Left cardiac atrium (tissue), 4 donors: Measurements from ENCODE around the gene ELOVL5. TPM values are rescaled to one million over a fixed set of nuclear protein-coding genes. Genes with fewer than 3 reads are reported as not detected.
A peak's percentile ranks its signal among the peaks of the same experiment; 100 is the strongest.
"Not testable (repeated sequence)": the region's sequence is repeated elsewhere in the genome, so short reads cannot be mapped to it uniquely, and the experiment has no call there.

Source experiments
- ATAC-seq, 2 donors: fragments of 200-7000 bp; cut with Tn5 transposase; one replicate each; pipeline ENCODE4 v1.9.1; 2020; ENCODE audit warnings: mild to moderate bottlenecking in 2 of 2, moderate library complexity in 2 of 2
- DNase-seq: peaks from one replicate; pipeline ENCODE4 v3.0.0-alpha.2; 2020
- intact Hi-C, 2 donors: fragments of 100-400 bp; cut with DNase I; formaldehyde crosslinking; loops; one replicate each; pipeline versions ENCODE4 v1.14.1 to v1.15.1; 2022 to 2023
- total RNA-seq, 2 donors: library from RNA; stranded (reverse); fragmentation: NEBNext Ultra II Directional; extraction: Animal tissue kit (Norgen Biotek cat#: 25700); gene quantifications; one replicate each; pipeline ENCODE4 v1.2.1, GENCODE V29; 2021
- donor health status: DM: no; HTN: yes; CAD: no.
- donor health status: DM: no; HTN: yes; CAD: no; lungs with severe emphysema.
- donor health status: DM: yes; HTN: yes; CAD: no.
- donor health status: Dilated cardiomyopathy.

The ELOVL5 gene
- total RNA-seq, 2 donors from 2014 or later: 66.6 to 106 TPM

- DNase-seq (no peak), ATAC-seq (no peak)
- intact Hi-C loops: no loop called here
Measured at GRCh38 chr6:53336070-53336469, 12.7 kb downstream of the ELOVL5 start.

- ATAC-seq (peak; percentile 22 to 71), DNase-seq (peak; percentile 27)
- intact Hi-C loops: no loop called here
Measured at GRCh38 chr6:53335224-53335994, 13.3 kb downstream of the ELOVL5 start.

GRCh38 chr6:53333439-53334408 lies 15.0 kb downstream of the ELOVL5 start:
- ATAC-seq (no peak), DNase-seq (no peak)
- intact Hi-C loops: no loop called here

- intact Hi-C loops: no loop called here
- no peak for ATAC-seq
- no peak for DNase-seq
Measured at GRCh38 chr6:53331678-53332077, 17.1 kb downstream of the ELOVL5 start.

DNA sequence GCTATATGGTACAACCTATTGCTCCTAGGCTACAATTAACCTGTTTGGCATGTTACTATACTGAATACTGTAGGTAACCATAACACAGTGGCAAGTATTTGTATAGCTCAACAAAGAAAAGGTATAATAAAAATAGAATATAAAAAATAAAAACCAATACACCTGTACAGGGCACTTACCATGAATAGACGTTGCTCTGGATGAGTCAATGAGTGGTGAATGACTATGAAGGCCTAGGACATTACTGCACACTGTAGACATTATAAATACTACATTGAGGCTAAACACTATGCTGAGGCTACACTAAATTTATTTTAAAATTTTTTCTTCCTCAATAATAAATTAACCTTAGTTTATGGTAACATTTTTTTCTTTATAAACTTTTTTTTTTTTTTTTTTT lies 18.6 kb downstream of the ELOVL5 start:
- DNase-seq: no peak
- no peak for ATAC-seq
- intact Hi-C loops: no loop called here

DNA sequence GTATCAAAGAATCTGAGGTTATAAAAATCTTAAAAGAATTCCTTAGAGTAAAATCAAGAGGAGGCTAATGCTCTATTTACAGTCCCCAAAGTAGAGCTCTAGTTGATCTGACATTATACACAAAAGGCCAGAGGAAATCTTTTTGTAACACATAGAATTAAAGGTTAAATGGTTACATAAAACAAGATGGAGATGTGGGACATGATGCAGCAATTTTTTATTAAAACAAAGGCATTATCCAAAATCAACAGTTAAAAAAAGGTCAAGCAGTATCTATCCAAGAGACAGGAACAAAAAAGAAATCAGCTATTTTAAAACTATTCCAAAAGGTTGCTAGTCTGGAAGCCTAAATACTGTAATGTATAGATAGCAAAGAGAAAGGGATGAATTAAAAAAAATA lies 20.4 kb downstream of the ELOVL5 start:
- DNase-seq (no peak), ATAC-seq (no peak)
- intact Hi-C loops: no loop called here

DNA sequence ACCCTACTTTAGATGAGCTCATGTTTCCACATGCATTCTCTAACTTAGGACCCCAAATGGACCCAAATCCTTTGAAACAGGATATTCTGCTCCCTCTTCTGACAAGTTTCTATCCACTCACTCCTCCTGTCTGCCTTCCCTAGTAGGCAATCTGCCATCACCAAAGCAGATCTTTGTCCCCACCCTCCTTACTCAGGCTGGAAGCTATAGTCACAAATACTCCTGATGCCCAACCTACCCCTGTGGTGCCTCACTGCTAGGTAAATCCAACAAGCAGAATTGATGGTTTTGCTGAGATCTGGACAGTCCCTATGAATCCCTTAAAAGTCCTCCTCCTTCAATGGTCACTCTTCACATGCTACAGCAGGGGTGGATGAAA lies 21.7 kb downstream of the ELOVL5 start:
- ATAC-seq (peak; percentile 16 to 33), DNase-seq (no peak)
- intact Hi-C loops: no loop called here

DNA sequence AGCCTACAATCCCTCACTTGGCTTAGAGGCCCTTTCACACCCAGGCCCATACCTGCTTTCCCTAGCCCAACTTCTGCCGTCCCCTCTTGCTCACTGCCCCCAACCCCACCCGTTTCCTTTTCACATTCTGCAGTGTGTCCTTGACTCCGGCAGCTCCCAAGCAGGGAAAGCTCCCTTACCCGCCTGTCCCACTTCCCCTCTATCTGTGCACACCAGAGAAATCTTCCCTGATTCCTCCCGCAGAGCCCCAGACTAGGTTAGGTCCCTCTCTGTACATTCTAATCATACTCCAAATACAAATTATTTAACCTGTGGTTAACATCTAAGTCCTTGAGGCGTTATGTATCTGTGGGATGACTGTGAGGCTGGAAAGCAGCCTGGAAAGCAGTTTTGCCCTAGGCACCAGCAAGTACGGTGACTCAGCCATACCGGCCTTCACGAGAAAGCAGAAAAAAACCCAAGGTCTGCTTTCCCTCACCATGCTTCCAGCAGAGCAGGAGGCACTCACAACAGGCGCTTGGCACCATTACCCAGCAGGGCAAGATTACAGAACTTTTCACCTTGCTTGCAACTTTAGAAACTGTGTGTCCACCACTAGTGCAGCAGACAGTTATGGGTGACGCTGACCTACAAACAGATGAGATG lies 22.3 kb downstream of the ELOVL5 start:
- intact Hi-C loops: no loop called here
- peak; percentile 65 for DNase-seq
- peak; percentile 76 to 95 for ATAC-seq

DNA sequence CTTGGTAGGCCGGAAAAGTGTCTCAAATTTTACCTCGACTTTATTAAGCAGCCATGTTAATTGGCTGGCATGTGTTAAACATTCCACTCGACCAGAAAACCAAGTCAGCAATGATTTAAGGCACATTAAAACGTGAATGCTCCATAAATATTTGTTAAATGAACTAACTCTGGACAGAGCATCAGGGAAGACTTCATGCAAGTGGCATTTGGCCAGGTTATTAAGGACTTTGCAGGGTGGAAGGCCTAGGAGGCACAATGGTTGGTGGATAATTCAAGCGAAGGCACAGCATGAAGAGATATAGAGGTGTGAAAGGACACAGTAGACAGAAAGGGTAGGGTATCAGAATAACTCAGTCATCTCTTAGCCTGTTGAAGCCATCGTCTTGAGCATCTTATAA lies 23.0 kb downstream of the ELOVL5 start:
- DNase-seq (no peak), ATAC-seq (peak; percentile 28 to 71)
- intact Hi-C loops: no loop called here

DNA sequence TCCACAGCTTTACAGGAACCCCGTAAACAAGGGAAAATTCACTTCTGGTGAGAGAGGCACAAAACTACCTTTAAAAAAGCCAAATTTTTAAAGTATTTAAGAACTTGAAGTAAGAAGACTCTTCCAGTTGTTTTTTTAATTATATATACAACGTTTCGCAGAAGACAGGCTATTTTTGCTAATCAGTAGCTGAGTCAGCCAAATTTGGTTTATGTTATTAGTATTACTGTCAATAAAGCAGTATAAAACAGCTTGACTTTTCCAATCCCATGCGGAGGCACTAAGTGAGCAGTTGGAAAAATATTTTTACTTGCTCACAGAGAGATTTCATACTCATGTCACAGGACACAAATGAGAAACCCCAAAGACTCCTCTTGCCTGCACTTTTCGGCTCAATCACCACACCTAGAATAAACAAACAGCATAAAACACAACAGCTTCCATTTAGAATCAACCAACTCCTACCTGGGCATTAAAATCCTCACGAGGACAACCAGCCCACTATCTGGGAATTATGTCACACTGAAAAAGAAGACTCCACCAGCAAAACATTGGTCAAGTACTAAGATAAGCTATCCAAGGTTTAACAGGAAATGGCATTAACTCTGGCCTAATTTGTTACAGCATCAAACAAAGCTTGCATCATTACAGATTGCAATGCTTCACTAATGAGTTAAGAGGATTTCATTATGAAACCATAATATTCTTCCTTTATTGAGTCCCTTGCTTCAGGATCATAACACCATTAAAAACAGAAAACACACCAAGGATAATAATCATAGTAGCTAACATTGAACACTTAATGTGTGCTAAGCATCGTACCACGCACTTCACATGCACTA lies 26.3 kb downstream of the ELOVL5 start:
- intact Hi-C loops: no loop called here
- no peak for DNase-seq
- ATAC-seq: no peak

DNA sequence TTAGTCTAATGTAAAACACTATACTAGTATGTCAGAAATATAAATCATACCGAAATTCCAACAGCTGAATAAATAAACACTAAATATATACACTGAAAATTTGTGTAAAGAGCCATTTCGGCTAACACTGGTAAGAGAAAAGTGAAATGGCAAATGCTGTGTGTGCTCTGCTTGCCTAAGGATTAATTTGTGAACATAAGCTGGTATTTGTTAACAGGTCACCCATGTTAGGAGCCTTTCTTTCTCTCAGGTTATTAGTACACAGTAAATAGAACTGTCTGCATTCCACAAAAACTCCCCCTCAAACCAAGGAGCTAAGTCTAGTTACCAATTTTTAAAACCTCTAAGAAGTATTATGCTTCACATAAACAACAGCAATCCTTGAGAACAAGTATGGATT lies 27.0 kb downstream of the ELOVL5 start:
- no peak for ATAC-seq
- intact Hi-C loops: no loop called here

DNA sequence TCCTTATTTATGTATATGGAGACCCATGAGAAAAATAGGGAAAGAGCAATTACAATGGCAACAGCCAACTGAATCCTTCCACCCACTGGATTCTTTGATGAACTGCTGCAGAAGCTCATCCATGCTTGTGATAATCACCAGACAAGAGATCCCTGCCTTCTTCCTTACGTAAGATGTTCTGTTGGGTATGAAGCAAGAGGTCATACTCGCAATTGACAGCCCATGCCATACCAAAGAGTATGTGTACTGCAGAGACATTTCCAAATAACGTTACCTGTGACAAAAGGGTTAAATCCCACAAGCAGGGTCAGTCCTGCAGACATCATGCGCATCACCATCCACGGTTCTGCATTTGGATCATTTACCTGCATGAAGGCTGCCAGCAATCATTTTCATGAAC lies 27.8 kb downstream of the ELOVL5 start:
- peak in 1 of 2 donors; percentile 39 for ATAC-seq
- intact Hi-C loops: no loop called here
- DNase-seq: no peak

More for the DNA sequence above, 27.0 kb downstream of the ELOVL5 start:
- no peak for DNase-seq

DNA sequence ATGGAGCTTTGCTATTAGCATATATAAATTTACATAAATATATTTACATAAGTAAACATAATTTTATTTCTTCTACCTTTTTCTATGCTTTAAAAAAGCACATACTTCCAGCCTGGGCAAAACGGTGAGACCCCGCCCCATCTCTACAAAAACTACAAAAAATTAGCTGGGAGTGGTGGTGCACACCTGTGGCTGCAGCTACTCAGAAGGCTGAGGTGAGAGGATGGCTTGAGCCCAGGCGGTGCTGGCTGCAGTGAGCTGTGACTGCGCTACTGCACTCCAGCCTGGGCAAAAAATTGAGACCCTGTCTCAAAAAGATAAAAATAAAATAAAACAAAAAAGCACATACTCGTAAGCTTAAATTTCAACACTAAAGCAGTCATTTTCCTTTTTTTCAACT lies 30.3 kb downstream of the ELOVL5 start:
- DNase-seq (no peak), ATAC-seq (no peak)
- intact Hi-C loops: no loop called here

DNA sequence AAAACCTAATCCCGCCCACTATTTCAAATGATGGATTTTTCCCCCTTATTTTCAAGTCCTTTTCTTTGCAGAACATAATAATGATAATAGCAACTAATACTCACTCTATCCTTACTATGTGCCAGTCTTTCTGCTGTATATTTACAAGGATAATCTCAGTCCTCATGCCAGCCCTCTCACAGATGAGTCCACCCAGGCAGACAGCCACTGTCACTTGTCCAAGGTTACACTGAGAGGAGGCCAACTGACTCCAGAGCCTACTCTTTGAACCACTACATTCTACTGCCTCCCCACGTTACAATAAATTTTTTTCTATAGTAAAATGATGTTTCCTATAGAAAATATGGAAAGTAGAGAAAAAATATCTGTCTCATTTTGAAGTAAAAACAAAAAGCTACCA lies 30.9 kb downstream of the ELOVL5 start:
- intact Hi-C loops: no loop called here
- DNase-seq (no peak), ATAC-seq (no peak)

GRCh38 chr6:53317299-53317698 lies 31.5 kb downstream of the ELOVL5 start:
- DNase-seq, intact Hi-C loops, ATAC-seq: not testable (repeated sequence)

DNA sequence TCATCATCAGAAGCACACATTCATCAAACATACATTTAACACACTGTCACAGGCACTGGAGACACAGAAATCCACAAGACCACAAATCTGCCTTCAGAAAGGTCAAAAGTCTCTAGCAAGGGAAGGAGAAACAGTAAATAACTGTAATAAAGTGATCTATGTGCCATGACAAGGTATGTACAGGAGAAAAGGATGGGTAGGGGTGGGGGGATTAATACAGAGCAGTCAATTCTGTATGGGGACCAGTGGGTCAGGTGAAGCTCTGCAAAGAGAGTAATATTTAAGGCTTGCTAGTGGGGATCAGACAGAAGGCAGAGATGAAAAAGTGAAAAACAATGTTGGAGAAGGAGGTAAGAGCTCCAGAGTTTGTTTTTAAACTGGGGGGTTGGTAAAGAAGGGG lies 32.6 kb downstream of the ELOVL5 start:
- ATAC-seq: no peak
- intact Hi-C loops: no loop called here

GRCh38 chr6:53315086-53315724 lies 33.5 kb downstream of the ELOVL5 start:
- DNase-seq: no peak
- no peak for ATAC-seq
- intact Hi-C loops: no loop called here

More for the DNA sequence above, 32.6 kb downstream of the ELOVL5 start:
- no peak for DNase-seq

- DNase-seq: no peak
- ATAC-seq: peak; percentile 36 to 58
- intact Hi-C loops: no loop called here
Measured at GRCh38 chr6:53313784-53314400, 34.9 kb downstream of the ELOVL5 start.
